Natural killer cell (primary cell): ENCODE data around the gene CAST. TPM values are rescaled to one million over a fixed set of nuclear protein-coding genes. Genes with fewer than 3 reads are reported as not detected.

ENCODE experiments used
- ATAC-seq, 3 donors: fragments of 150-1000 bp in 2 of 3; fragments of 200-7000 bp in 1 of 3; cut with Tn5 transposase; 1 replicate in 1 of 3; 2 replicates in 2 of 3; pipeline ENCODE4 v1.10.0; 2021; ENCODE audit warnings: mild to moderate bottlenecking in 2 of 3, moderate library complexity in 2 of 3
- DNase-seq, 2 donors: peaks; one replicate each; pipeline versions ENCODE4 v3.0.0 to v3.0.0-alpha.2; 2013 to 2021; ENCODE audit warnings: mixed read lengths in 1 of 2
- H3K27ac ChIP-seq: one replicate; pipeline ENCODE4 v1.5.1; 2013; ENCODE audit warnings: mild to moderate bottlenecking, low read length
- H3K27me3 ChIP-seq: one replicate; pipeline ENCODE4 v1.6.1; 2013; ENCODE audit warnings: low read length; ENCODE audit not compliant: control insufficient read depth, insufficient read depth
- H3K36me3 ChIP-seq: one replicate; pipeline ENCODE4 v1.6.1; 2013; ENCODE audit warnings: low read length; ENCODE audit not compliant: control insufficient read depth, insufficient read depth
- H3K4me1 ChIP-seq: one replicate; pipeline ENCODE4 v1.6.1; 2013; ENCODE audit warnings: low read length; ENCODE audit not compliant: control insufficient read depth, insufficient read depth
- H3K4me3 ChIP-seq: one replicate; pipeline ENCODE4 v1.5.1; 2013; ENCODE audit warnings: low read length
- H3K9me3 ChIP-seq: one replicate; pipeline ENCODE4 v1.6.1; 2013; ENCODE audit warnings: low read length; ENCODE audit not compliant: control insufficient read depth, insufficient read depth
- H3K27ac Mint-ChIP-seq, 2 donors: one replicate each; pipeline ENCODE4 v1.8.0; 2022; ENCODE audit warnings: mild to moderate bottlenecking in 2 of 2, mixed read lengths in 2 of 2, moderate library complexity in 1 of 2
- H3K27me3 Mint-ChIP-seq, 2 donors: one replicate each; pipeline ENCODE4 v1.8.0; 2022; ENCODE audit warnings: low read depth in 2 of 2, mixed read lengths in 2 of 2
- H3K36me3 Mint-ChIP-seq: one replicate; pipeline ENCODE4 v1.8.0; 2022; ENCODE audit warnings: mixed read lengths
- H3K4me1 Mint-ChIP-seq, 2 donors: one replicate each; pipeline ENCODE4 v1.8.0; 2022; ENCODE audit warnings: mixed read lengths in 2 of 2
- H3K4me3 Mint-ChIP-seq: one replicate; pipeline ENCODE4 v1.8.0; 2022; ENCODE audit warnings: mild to moderate bottlenecking, moderate library complexity, mixed read lengths
- H3K9me3 Mint-ChIP-seq, 2 donors: one replicate each; pipeline ENCODE4 v1.8.0; 2022; ENCODE audit warnings: mixed read lengths in 2 of 2
- CTCF ChIP-seq: fragments of 200-600 bp; IDR thresholded peaks from one replicate; pipeline ENCODE4 v1.8.0; 2022; ENCODE audit warnings: antibody characterized with exemption
- WGBS: methylation state at CpG from one replicate; pipeline ENCODE4 v1.1.7; 2013; ENCODE audit warnings: missing lambda C conversion rate; ENCODE audit not compliant: insufficient coverage; 5-methylcytosine and 5-hydroxymethylcytosine counted together
- intact Hi-C: fragments of 100-400 bp; cut with micrococcal nuclease; formaldehyde crosslinking; loops from one replicate; pipeline ENCODE4 v1.14.2; 2022
- total RNA-seq, 4 donors: library from RNA; stranded (reverse); fragments of 120-200 nt in 1 of 4; gene quantifications; one replicate each; pipeline versions ENCODE4 v1.2.3 to v1.2.4, GENCODE V29; 2013 to 2022

The CAST gene
- total RNA-seq, 3 donors from 2014 or later (not counting 1 experiment from before 2014, with no cell fraction given), result 364 to 414 (median 376) TPM

GRCh38 chr5:96741106-96741505, 78.9 kb downstream of the CAST start:
- no peak overlapping the region for H3K4me3 ChIP-seq
- Mint-ChIP-seq H3K27me3 (no peaks in the 10 kb centered on the region), H3K36me3 (peaks cover 38% of the 10 kb centered on the region), H3K27ac (peak overlapping the region in 1 of 2 donors; percentile 51), H3K4me1 (peaks cover 0 to 4% of the 10 kb centered on the region in 2 donors), H3K9me3 (no peaks in the 10 kb centered on the region), H3K4me3 (no peak overlapping the region)
- H3K27ac ChIP-seq, result no peak overlapping the region
- TF ChIP-seq CTCF, result no peak
- ATAC-seq, result no peak
- 100% methylated on average over 2 of the region's 3 CpGs for WGBS
- DNase-seq, result no peak
- no peaks in the 10 kb centered on the region for H3K9me3 ChIP-seq
- H3K4me1 ChIP-seq, result no peaks in the 10 kb centered on the region
- H3K36me3 ChIP-seq, result peaks cover 93% of the 10 kb centered on the region
- no peaks in the 10 kb centered on the region for H3K27me3 ChIP-seq
- intact Hi-C loops, result no loop called here

GRCh38 chr5:96741891-96742309, 79.7 kb downstream of the CAST start:
- intact Hi-C loops, result no loop called here
- Histone ChIP-seq H3K27ac (no peak overlapping the region), H3K27me3 (no peaks in the 10 kb centered on the region), H3K4me3 (no peak overlapping the region), H3K4me1 (no peaks in the 10 kb centered on the region), H3K36me3 (peaks cover 94% of the 10 kb centered on the region), H3K9me3 (no peaks in the 10 kb centered on the region)
- peaks cover 0 to 4% of the 10 kb centered on the region in 2 donors for H3K4me1 Mint-ChIP-seq
- no peak overlapping the region for H3K27ac Mint-ChIP-seq
- no peak for TF ChIP-seq CTCF
- DNase-seq, result no peak
- 73% methylated on average over 3 of the region's 3 CpGs for WGBS
- H3K36me3 Mint-ChIP-seq, result peaks cover 38% of the 10 kb centered on the region
- no peaks in the 10 kb centered on the region for H3K27me3 Mint-ChIP-seq
- no peak for ATAC-seq
- no peaks in the 10 kb centered on the region for H3K9me3 Mint-ChIP-seq
- H3K4me3 Mint-ChIP-seq, result no peak overlapping the region

DNA sequence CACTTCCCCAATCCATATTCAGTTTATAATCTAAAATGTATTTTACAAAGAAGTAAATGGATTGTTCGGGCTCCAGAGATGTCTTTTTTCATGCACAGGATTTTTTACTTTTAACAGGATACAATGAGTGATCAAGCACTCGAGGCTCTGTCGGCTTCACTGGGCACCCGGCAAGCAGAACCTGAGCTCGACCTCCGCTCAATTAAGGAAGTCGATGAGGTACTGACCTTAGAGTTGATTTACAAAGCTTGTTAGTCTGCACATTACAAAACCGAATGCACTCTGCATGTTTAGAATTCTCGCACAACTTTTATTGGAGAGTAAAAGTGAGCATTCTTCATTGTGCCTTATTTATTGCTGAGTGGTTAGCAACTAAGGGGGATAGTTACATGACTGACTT, 80.4 kb downstream of the CAST start:
- H3K4me1 Mint-ChIP-seq, result peaks cover 0 to 4% of the 10 kb centered on the region in 2 donors
- H3K4me3 Mint-ChIP-seq, result no peak overlapping the region
- H3K4me1 ChIP-seq, result no peaks in the 10 kb centered on the region
- H3K36me3 Mint-ChIP-seq, result peaks cover 38% of the 10 kb centered on the region
- no peak for TF ChIP-seq CTCF
- no peaks in the 10 kb centered on the region for H3K27me3 ChIP-seq
- peaks cover 94% of the 10 kb centered on the region for H3K36me3 ChIP-seq
- no peak overlapping the region for H3K4me3 ChIP-seq
- peak overlapping the region; percentile 77 to 81 for H3K27ac Mint-ChIP-seq
- no peaks in the 10 kb centered on the region for H3K9me3 Mint-ChIP-seq
- H3K9me3 ChIP-seq, result no peaks in the 10 kb centered on the region
- no peak for DNase-seq
- no peak for ATAC-seq
- H3K27me3 Mint-ChIP-seq, result no peaks in the 10 kb centered on the region
- intact Hi-C loops, result no loop called here
- no peak overlapping the region for H3K27ac ChIP-seq
- WGBS, result 64% methylated on average over 9 of the region's 9 CpGs

DNA sequence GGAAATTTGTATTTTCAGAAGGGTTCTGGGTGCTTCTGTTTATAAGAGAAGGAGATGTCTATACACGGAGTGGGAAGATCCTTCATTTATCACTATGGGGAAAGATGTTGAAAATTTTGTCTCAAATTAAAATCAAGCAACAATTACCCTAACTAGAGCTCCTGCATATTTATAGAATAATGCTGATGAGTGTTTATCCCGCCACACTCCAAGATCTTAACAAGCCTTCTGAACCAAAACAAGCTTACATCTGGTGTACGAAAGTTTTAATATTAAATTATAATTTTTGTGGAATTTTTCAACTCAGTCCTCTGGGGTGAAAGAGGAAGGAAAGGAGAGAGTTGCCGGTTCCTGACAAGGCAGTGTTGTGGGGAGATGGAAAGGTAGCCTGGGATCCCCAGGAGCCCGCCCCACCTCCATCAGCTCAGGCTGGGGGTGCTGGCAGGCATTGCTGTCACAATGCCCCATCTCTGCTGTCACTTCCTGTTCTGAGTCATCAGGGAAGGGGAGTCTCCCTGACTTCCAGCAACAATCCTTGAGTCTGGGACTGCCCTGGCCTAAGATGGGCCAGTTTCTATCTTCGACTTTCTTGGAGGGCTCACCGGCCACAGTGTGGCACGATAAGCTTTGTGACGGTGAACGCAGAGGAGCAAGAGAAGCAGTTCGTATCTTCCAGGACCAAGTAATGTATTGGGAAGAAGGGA, 81.0 kb downstream of the CAST start:
- intact Hi-C loops, result no loop called here
- H3K9me3 ChIP-seq, result no peaks in the 10 kb centered on the region
- H3K36me3 ChIP-seq, result peaks cover 96% of the 10 kb centered on the region
- no peak for TF ChIP-seq CTCF
- H3K4me3 ChIP-seq, result no peak overlapping the region
- DNase-seq (no peak), ATAC-seq (peak in 1 of 3 donors; percentile 49)
- H3K27ac Mint-ChIP-seq, result peak overlapping the region; percentile 77 to 81
- H3K27me3 ChIP-seq, result no peaks in the 10 kb centered on the region
- no peak overlapping the region for H3K4me3 Mint-ChIP-seq
- no peaks in the 10 kb centered on the region for H3K9me3 Mint-ChIP-seq
- peaks cover 38% of the 10 kb centered on the region for H3K36me3 Mint-ChIP-seq
- no peaks in the 10 kb centered on the region for H3K27me3 Mint-ChIP-seq
- no peak overlapping the region for H3K27ac ChIP-seq
- H3K4me1 ChIP-seq, result no peaks in the 10 kb centered on the region
- peaks cover 0 to 4% of the 10 kb centered on the region in 2 donors for H3K4me1 Mint-ChIP-seq
- 82% methylated on average over 8 of the region's 11 CpGs for WGBS
